H1 (cell line): ENCODE measurements around the gene TSPAN17. TPM values are rescaled to one million over a fixed set of nuclear protein-coding genes. Genes with fewer than 3 reads are reported as not detected.

Experiments
- CTCF ChIA-PET: fragments of 300-600 bp; sonication (Branson Sonifier 250); formaldehyde crosslinking; loops from one replicate; lab custom pipeline; 2021; ENCODE audit not compliant: partially characterized antibody; lab: Charles Lee
- POLR2A ChIA-PET: fragments of 300-600 bp; sonication (Branson Sonifier 250); formaldehyde crosslinking; loops from one replicate; lab custom pipeline; 2021; ENCODE audit warnings: inconsistent platforms; ENCODE audit not compliant: partially characterized antibody; lab: Charles Lee
- DNase-seq, 2 experiments: peaks; one replicate each; pipeline versions ENCODE4 v3.0.0 to v3.0.0-alpha.2; 2010 to 2022; ENCODE audit warnings: low spot score in 2 of 2, low read depth in 1 of 2, mixed read lengths in 1 of 2
- FAIRE-seq: peaks from 2 replicates; lab custom pipeline; 2011; peaks lifted over from hg19 to GRCh38; lab: Jason Lieb, UNC
- H2AFZ ChIP-seq: 2 replicates; pipeline ENCODE4 v1.8.1; 2012; ENCODE audit warnings: low read length, inconsistent platforms
- H2AK5ac ChIP-seq: 2 replicates; pipeline ENCODE4 v1.6.1; 2013; ENCODE audit warnings: low read depth, low read length
- H2BK120ac ChIP-seq: replicated peaks from 2 replicates; pipeline ENCODE3; 2013; ENCODE audit warnings: low read depth, low read length, inconsistent platforms
- H2BK12ac ChIP-seq: 2 replicates; pipeline ENCODE4 v1.6.1; 2013; ENCODE audit warnings: low read depth, low read length
- H2BK15ac ChIP-seq: 2 replicates; pipeline ENCODE4 v1.6.1; 2013; ENCODE audit warnings: low read length
- H2BK20ac ChIP-seq: 2 replicates; pipeline ENCODE4 v1.6.1; 2013; ENCODE audit warnings: low read length
- H2BK5ac ChIP-seq: 2 replicates; pipeline ENCODE4 v1.6.1; 2013; ENCODE audit warnings: low read depth, low read length
- H3K14ac ChIP-seq: 2 replicates; pipeline ENCODE4 v1.6.1; 2013; ENCODE audit warnings: inconsistent platforms; ENCODE audit not compliant: insufficient read length
- H3K18ac ChIP-seq: 2 replicates; pipeline ENCODE4 v1.6.1; 2013; ENCODE audit warnings: low read length; ENCODE audit errors: extremely low read depth
- H3K23ac ChIP-seq: 2 replicates; pipeline ENCODE4 v1.6.1; 2013; ENCODE audit warnings: inconsistent platforms; ENCODE audit not compliant: insufficient read length
- H3K23me2 ChIP-seq: 2 replicates; pipeline ENCODE4 v1.6.1; 2013; ENCODE audit warnings: low read depth, low read length
- H3K27ac ChIP-seq: 2 replicates; pipeline ENCODE4 v1.6.1; 2011; ENCODE audit warnings: low read depth, low read length, inconsistent platforms
- H3K27me3 ChIP-seq, 4 experiments: replicated peaks in 1 of 4; 1 replicate in 1 of 4; 2 replicates in 3 of 4; pipeline versions ENCODE4 v1.6.1 to v1.8.1; 2011 to 2013; ENCODE audit warnings: low read length in 3 of 4, mild to moderate bottlenecking in 3 of 4, inconsistent platforms in 2 of 4, mixed read lengths in 2 of 4, moderate library complexity in 1 of 4; ENCODE audit not compliant: control insufficient read depth in 3 of 4, insufficient read depth in 3 of 4; ENCODE audit errors: extremely low read depth in 1 of 4
- H3K36me3 ChIP-seq, 4 experiments: 2 replicates each; pipeline versions ENCODE4 v1.6.1 to v1.8.1; 2011 to 2013; ENCODE audit warnings: mild to moderate bottlenecking in 4 of 4, low read length in 3 of 4, moderate library complexity in 2 of 4, control low read depth in 1 of 4, inconsistent platforms in 1 of 4; ENCODE audit not compliant: insufficient read depth in 4 of 4, control insufficient read depth in 2 of 4
- H3K4ac ChIP-seq: replicated peaks from 2 replicates; pipeline ENCODE3; 2013; ENCODE audit warnings: low read length, low read depth, mixed read lengths, inconsistent platforms; ENCODE audit not compliant: insufficient read length
- H3K4me1 ChIP-seq, 4 experiments: replicated peaks in 1 of 4; 1 replicate in 1 of 4; 2 replicates in 3 of 4; pipeline versions ENCODE4 v1.6.1 to v1.8.1; 2011 to 2013; ENCODE audit warnings: low read length in 3 of 4, inconsistent platforms in 2 of 4, mixed read lengths in 1 of 4; ENCODE audit not compliant: insufficient read depth in 4 of 4, control insufficient read depth in 3 of 4
- H3K4me2 ChIP-seq, 2 experiments: 2 replicates each; pipeline versions ENCODE4 v1.6.1 to v1.8.1; 2011 to 2013; ENCODE audit warnings: low read depth in 2 of 2, low read length in 2 of 2, control low read depth in 1 of 2, inconsistent platforms in 1 of 2, mild to moderate bottlenecking in 1 of 2; ENCODE audit not compliant: insufficient read depth in 1 of 2
- H3K4me3 ChIP-seq, 4 experiments: fragments of 200-600, 300-600 bp in 1 of 4; sonication (generic), shearing (Covaris generic), sonication (Bioruptor Twin) in 1 of 4; 2 replicates each; pipeline versions ENCODE4 v1.5.1 to v1.8.1; 2011 to 2016; ENCODE audit warnings: low read length in 4 of 4, low read depth in 3 of 4, control low read depth in 2 of 4, inconsistent platforms in 2 of 4, mild to moderate bottlenecking in 2 of 4, mixed read lengths in 1 of 4, moderate library complexity in 1 of 4; ENCODE audit not compliant: insufficient read depth in 2 of 4; ENCODE audit errors: extremely low read depth in 1 of 4
- H3K56ac ChIP-seq: replicated peaks from 2 replicates; pipeline ENCODE3; 2013; ENCODE audit warnings: low read depth, mild to moderate bottlenecking, mixed read lengths, low read length, inconsistent platforms; ENCODE audit not compliant: insufficient read length
- H3K79me1 ChIP-seq: 2 replicates; pipeline ENCODE4 v1.6.1; 2013; ENCODE audit warnings: low read depth, low read length, control low read depth
- H3K79me2 ChIP-seq, 2 experiments: 2 replicates each; pipeline versions ENCODE4 v1.6.1 to v1.8.1; 2012 to 2013; ENCODE audit warnings: low read length in 2 of 2, mild to moderate bottlenecking in 2 of 2, inconsistent platforms in 1 of 2; ENCODE audit not compliant: insufficient read depth in 2 of 2, control insufficient read depth in 1 of 2
- H3K9ac ChIP-seq, 4 experiments: replicated peaks in 1 of 4; 1 replicate in 1 of 4; 2 replicates in 3 of 4; pipeline versions ENCODE4 v1.6.1 to v1.8.1; 2011 to 2013; ENCODE audit warnings: low read depth in 3 of 4, low read length in 3 of 4, control low read depth in 2 of 4, mild to moderate bottlenecking in 2 of 4, moderate library complexity in 2 of 4, inconsistent platforms in 1 of 4; ENCODE audit errors: extremely low read depth in 1 of 4
- H3K9me3 ChIP-seq, 2 experiments: 2 replicates each; pipeline versions ENCODE4 v1.6.1 to v1.8.1; 2012 to 2013; ENCODE audit warnings: mild to moderate bottlenecking in 2 of 2, moderate library complexity in 2 of 2, control low read depth in 1 of 2, inconsistent platforms in 1 of 2, low read depth in 1 of 2, low read length in 1 of 2, mixed read lengths in 1 of 2; ENCODE audit not compliant: insufficient read depth in 2 of 2
- H4K20me1 ChIP-seq, 2 experiments: replicated peaks in 1 of 2; 2 replicates each; pipeline versions ENCODE3 to v1.8.1; 2011 to 2013; ENCODE audit warnings: inconsistent platforms in 2 of 2, low read length in 2 of 2, mild to moderate bottlenecking in 1 of 2; ENCODE audit not compliant: insufficient read depth in 2 of 2, control insufficient read depth in 1 of 2
- H4K5ac ChIP-seq: 2 replicates; pipeline ENCODE4 v1.6.1; 2013; ENCODE audit warnings: low read length, low read depth, mixed read lengths, inconsistent platforms; ENCODE audit not compliant: insufficient read length
- H4K8ac ChIP-seq: 2 replicates; pipeline ENCODE4 v1.8.0; 2013; ENCODE audit warnings: mild to moderate bottlenecking, moderate library complexity, low read length, inconsistent platforms; ENCODE audit not compliant: insufficient read depth; ENCODE audit errors: extremely low read depth
- H4K91ac ChIP-seq: replicated peaks from 2 replicates; pipeline ENCODE3; 2013; ENCODE audit warnings: low read length, mixed read lengths, inconsistent platforms; ENCODE audit not compliant: insufficient read length
- ATF2 ChIP-seq: IDR thresholded peaks from 2 replicates; pipeline ENCODE4 v1.6.1; 2012; ENCODE audit warnings: low read length, inconsistent platforms
- CBX8 ChIP-seq: fragments of 300-800, 300-1000 bp; sonication (generic); IDR thresholded peaks from 2 replicates; pipeline ENCODE4 v1.7.1; 2016; ENCODE audit warnings: low read depth, low read length, borderline replicate concordance
- CEBPB ChIP-seq: IDR thresholded peaks from 2 replicates; pipeline ENCODE4 v1.6.1; 2012; ENCODE audit warnings: low read depth, low read length
- CHD2 ChIP-seq: IDR thresholded peaks from 2 replicates; pipeline ENCODE4 v1.6.1; 2012; ENCODE audit warnings: low read length, improper control_type of control experiment
- KDM1A ChIP-seq: fragments of 200-600, 300-600 bp; sonication (generic); IDR thresholded peaks from 2 replicates; pipeline ENCODE4 v1.7.1; 2016; ENCODE audit warnings: mild to moderate bottlenecking, low read length, borderline replicate concordance
- NRF1 ChIP-seq: IDR thresholded peaks from 2 replicates; pipeline ENCODE4 v1.6.1; 2011; ENCODE audit warnings: mild to moderate bottlenecking, low read depth, low read length, improper control_type of control experiment
- POLR2AphosphoS5 ChIP-seq: IDR thresholded peaks from 2 replicates; pipeline ENCODE4 v1.6.1; 2011; ENCODE audit warnings: low read depth, low read length
- SRF ChIP-seq: IDR thresholded peaks from 2 replicates; pipeline ENCODE4 v1.6.1; 2011; ENCODE audit warnings: mild to moderate bottlenecking, low read depth, low read length, moderate library complexity
- TAF7 ChIP-seq: optimal IDR thresholded peaks from 2 replicates; pipeline ENCODE3; 2011; ENCODE audit warnings: low read depth, mild to moderate bottlenecking, inconsistent platforms, low read length, moderate library complexity, borderline replicate concordance
- TBP ChIP-seq: IDR thresholded peaks from 2 replicates; pipeline ENCODE4 v1.6.1; 2011; ENCODE audit warnings: low read depth, low read length, improper control_type of control experiment
- WGBS, 2 experiments: shearing (Covaris generic) in 1 of 2; methylation state at CpG; one replicate each; pipeline versions ENCODE4 v1.1.6 to v1.1.7; 2013 to 2015; ENCODE audit warnings: low lambda C conversion rate in 2 of 2, mixed read lengths in 2 of 2, inconsistent platforms in 1 of 2, low coverage in 1 of 2, missing lambda C conversion rate in 1 of 2; ENCODE audit not compliant: insufficient replicate concordance in 2 of 2, insufficient coverage in 1 of 2, insufficient read length in 1 of 2; ENCODE audit errors: extremely low coverage in 1 of 2, missing lambda C conversion rate in 1 of 2; 5-methylcytosine and 5-hydroxymethylcytosine counted together
- polyA plus RNA-seq, 7 experiments: library from polyadenylated mRNA; depleted of rRNA in 3 of 7; stranded (reverse) in 5 of 7; unstranded in 2 of 7; fragments of >200 nt in 5 of 7; fragments of 200-250 nt in 2 of 7; gene quantifications; 1 replicate in 5 of 7; 2 replicates in 1 of 7; 4 replicates in 1 of 7; pipeline versions ENCODE4 v1.2.1 to v1.2.3, GENCODE V29; 2011 to 2013; ENCODE audit warnings: missing spikeins in 2 of 7, mixed read lengths in 2 of 7
- total RNA-seq: library from RNA; stranded (reverse); fragmentation: NEBNext Ultra II Directional; extraction: Animal tissue kit (Norgen Biotek cat#: 25700); gene quantifications from 2 replicates; pipeline ENCODE4 v1.2.1, GENCODE V29; 2021

TSPAN17 gene
- total and polyA plus RNA-seq, 2 of the 8 experiments (the other 6 are each of a cell fraction or from before 2014, with no cell fraction given), result 41.5 to 53.7 TPM

- H3K18ac ChIP-seq, result no peak overlapping the region
- no peak overlapping the region for H4K5ac ChIP-seq
- no peak overlapping the region for H2BK20ac ChIP-seq
- no peaks in the 10 kb centered on the region for H3K9me3 ChIP-seq
- no peak overlapping the region for H4K91ac ChIP-seq
- peaks cover 3 to 7% of the 10 kb centered on the region in 2 experiments for H4K20me1 ChIP-seq
- POLR2A ChIA-PET, result interaction anchor here (0.6 to 2.5 kb wide), 5 partner anchors 16 to 298 kb away, joined by 3 to 15 read pairs (median 3); partner anchors contain the start of genes RNF44 and SNCB
- peak overlapping the region; percentile 61; the same call in 1 of the 2 replicates for H2BK15ac ChIP-seq
- no peaks in the 10 kb centered on the region; a peak in 1 of 7 replicates for H3K27me3 ChIP-seq
- no peak for DNase-seq
- no peaks in the 10 kb centered on the region for H3K36me3 ChIP-seq
- H3K79me2 ChIP-seq, result peaks cover 0 to 18% of the 10 kb centered on the region in 2 experiments; a peak in 1 of 4 replicates
- no peak overlapping the region; the same call in 1 of the 2 replicates for H2AK5ac ChIP-seq
- H3K27ac ChIP-seq, result no peak overlapping the region
- no peak for FAIRE-seq
- H3K23me2 ChIP-seq, result peaks cover 7% of the 10 kb centered on the region; the same call in 1 of the 2 replicates
- peak overlapping the region; percentile 62; the same call in 1 of the 2 replicates for H4K8ac ChIP-seq
- peaks cover 0 to 43% (median 26%) of the 10 kb centered on the region in 4 experiments; a peak in 6 of 7 replicates for H3K4me1 ChIP-seq
- 0 out of 4 replicates have a peak overlapping the region, but pooled peaks of 1 of the 2 experiments have one; percentile 69 for H3K4me2 ChIP-seq
- CTCF ChIA-PET, result interaction anchor here (0.6 to 2.3 kb wide), 5 partner anchors 11 to 374 kb away, joined by 3 to 12 read pairs (median 6); no protein-coding TSS in a partner anchor
- WGBS, 2 experiments, result 99% methylated on average over 7 of the region's 7 CpGs; no CpG with 5 or more reads in 1 of the 2 experiments
- no peak overlapping the region for H3K9ac ChIP-seq
- H2BK120ac ChIP-seq, result no peak overlapping the region
- no peak overlapping the region for H2BK5ac ChIP-seq
- H3K23ac ChIP-seq, result no peak overlapping the region
- peaks cover 16% of the 10 kb centered on the region for H3K79me1 ChIP-seq
- H3K14ac ChIP-seq, result no peak overlapping the region
- peak overlapping the region; percentile 6 for H3K4ac ChIP-seq
- H2BK12ac ChIP-seq, result peak overlapping the region; percentile 84; the same call in 1 of the 2 replicates
- no peak overlapping the region for H3K4me3 ChIP-seq
- no peak overlapping the region for H2AFZ ChIP-seq
- H3K56ac ChIP-seq, result no peak overlapping the region
- no peak for TF ChIP-seq KDM1A
- no peak for TF ChIP-seq TAF7
- TF ChIP-seq CEBPB, result no peak
- TF ChIP-seq CHD2, result no peak
- no peak for TF ChIP-seq ATF2
- no peak for TF ChIP-seq NRF1
- no peak for TF ChIP-seq POLR2AphosphoS5
- TF ChIP-seq TBP, result no peak
- no peak for TF ChIP-seq CBX8
- no peak for TF ChIP-seq SRF
These were observed 1.1 kb upstream of the TSPAN17 start for GRCh38 chr5:176646049-176646706.
